Muscle of leg (tissue), 11 donors: ENCODE measurements around the gene SUCLG2. TPM values are rescaled to one million over a fixed set of nuclear protein-coding genes. Genes with fewer than 3 reads are reported as not detected.

Source experiments
- DNase-seq: peaks from one replicate; pipeline ENCODE4 v3.0.0; 2013
- H3K27ac ChIP-seq: one replicate; pipeline ENCODE4 v1.5.1; 2013; ENCODE audit warnings: mild to moderate bottlenecking, low read length, control low read depth
- H3K27me3 ChIP-seq: one replicate; pipeline ENCODE4 v1.6.1; 2013; ENCODE audit warnings: low read length; ENCODE audit not compliant: control insufficient read depth, insufficient read depth
- H3K36me3 ChIP-seq: one replicate; pipeline ENCODE4 v1.6.1; 2013; ENCODE audit warnings: low read length; ENCODE audit not compliant: control insufficient read depth, insufficient read depth
- H3K4me1 ChIP-seq: one replicate; pipeline ENCODE4 v1.6.1; 2013; ENCODE audit warnings: low read length; ENCODE audit not compliant: control insufficient read depth, insufficient read depth
- H3K4me3 ChIP-seq: one replicate; pipeline ENCODE4 v1.5.1; 2013; ENCODE audit warnings: low read length, control low read depth
- H3K9me3 ChIP-seq: replicated peaks from 2 replicates; pipeline ENCODE4 v1.6.1; 2013; ENCODE audit warnings: low read depth, low read length; ENCODE audit not compliant: control insufficient read depth
- WGBS: methylation state at CpG from one replicate; pipeline ENCODE4 v1.1.5; 2013; ENCODE audit warnings: missing lambda C conversion rate; ENCODE audit not compliant: insufficient coverage; 5-methylcytosine and 5-hydroxymethylcytosine counted together
- polyA plus RNA-seq, 8 donors: library from polyadenylated mRNA; unstranded; fragments of 120-200 nt; gene quantifications; one replicate each; pipeline versions ENCODE4 v1.2.1 to v1.2.3, GENCODE V29; 2013; ENCODE audit warnings: inconsistent platforms in 1 of 8, low replicate concordance in 1 of 8; ENCODE audit not compliant: insufficient read length in 8 of 8, insufficient read depth in 1 of 8
- total RNA-seq: library from RNA; stranded (reverse); fragments of 120-200 nt; gene quantifications from one replicate; pipeline ENCODE4 v1.2.4, GENCODE V29; 2013

Gene SUCLG2
- total and polyA plus RNA-seq, 9 donors = 23.1 to 38.9 (median 32.3) TPM

DNA sequence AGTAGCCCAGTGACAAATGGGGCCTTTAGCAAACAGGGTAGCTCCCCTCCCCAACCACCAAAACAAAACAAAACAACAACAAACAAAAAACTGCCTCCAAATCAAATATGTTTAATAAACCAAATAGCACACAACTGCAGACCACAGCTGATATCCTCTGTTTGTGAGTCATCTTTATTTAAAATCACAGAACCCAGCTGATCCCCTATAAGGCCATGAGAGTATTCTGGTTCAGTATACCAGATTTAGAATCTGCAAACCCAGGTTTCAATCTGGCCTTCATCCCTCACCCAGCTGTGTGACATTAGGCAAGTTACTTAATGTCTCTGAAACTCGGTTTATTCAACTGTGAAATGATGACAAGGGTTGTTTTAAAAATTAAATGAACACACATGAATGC lies 124.5 kb downstream of the SUCLG2 start:
- Histone ChIP-seq H3K27ac (no peak overlapping the region), H3K36me3 (peaks cover 4% of the 10 kb centered on the region), H3K4me1 (no peaks in the 10 kb centered on the region), H3K9me3 (no peaks in the 10 kb centered on the region), H3K27me3 (no peaks in the 10 kb centered on the region), H3K4me3 (no peak overlapping the region)
- no CpG with 5 or more reads among the region's 1 CpG for WGBS
- DNase-seq = no peak

DNA sequence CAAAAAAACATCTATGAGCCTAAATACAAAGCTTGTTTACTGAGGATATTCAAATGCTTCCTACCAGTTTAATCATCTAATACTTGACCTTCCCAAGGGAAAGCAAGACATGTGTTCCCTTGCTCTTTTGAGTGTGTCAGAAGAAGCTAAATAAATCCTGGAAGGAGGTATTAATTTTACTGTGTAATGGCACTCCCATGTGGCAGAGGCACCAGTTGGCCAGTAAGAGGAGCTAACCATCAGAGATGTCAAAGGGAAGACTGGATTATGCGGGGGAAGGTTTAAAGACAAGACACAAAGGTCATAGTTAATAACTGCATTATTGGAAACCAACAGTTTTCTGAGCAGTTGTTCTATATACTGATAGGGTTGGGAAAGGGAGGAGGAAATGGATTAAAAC lies 125.1 kb downstream of the SUCLG2 start:
- H3K27me3 ChIP-seq = no peaks in the 10 kb centered on the region
- no peak for DNase-seq
- no peaks in the 10 kb centered on the region for H3K9me3 ChIP-seq
- H3K4me3 ChIP-seq = no peak overlapping the region
- no peaks in the 10 kb centered on the region for H3K4me1 ChIP-seq
- H3K27ac ChIP-seq = no peak overlapping the region
- no CpG with 5 or more reads among the region's 1 CpG for WGBS
- H3K36me3 ChIP-seq = peaks cover 4% of the 10 kb centered on the region

DNA sequence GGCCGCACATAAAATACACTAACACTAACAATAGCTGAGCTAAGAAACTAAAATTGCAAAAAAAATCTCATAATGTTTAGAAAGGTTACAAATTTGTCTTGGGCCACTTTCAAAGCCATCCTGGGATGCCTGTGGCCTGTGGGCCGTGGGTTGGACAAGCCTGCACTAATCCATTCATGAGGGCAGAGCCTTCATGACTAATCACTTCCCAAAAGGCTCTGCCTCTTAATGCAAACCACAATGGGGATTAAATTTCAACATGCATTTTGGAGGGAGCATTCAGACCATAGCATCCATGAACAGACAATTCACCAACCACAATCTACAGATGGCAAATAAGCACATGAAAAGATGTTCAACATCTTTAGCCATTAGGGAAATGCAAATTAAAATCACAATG lies 128.2 kb downstream of the SUCLG2 start:
- no peaks in the 10 kb centered on the region for H3K27me3 ChIP-seq
- peaks cover 4% of the 10 kb centered on the region for H3K36me3 ChIP-seq
- WGBS = no CpG with 5 or more reads among the region's 2 CpGs
- no peak overlapping the region for H3K4me3 ChIP-seq
- H3K9me3 ChIP-seq = no peaks in the 10 kb centered on the region
- H3K4me1 ChIP-seq = no peaks in the 10 kb centered on the region
- no peak for DNase-seq
- H3K27ac ChIP-seq = no peak overlapping the region

DNA sequence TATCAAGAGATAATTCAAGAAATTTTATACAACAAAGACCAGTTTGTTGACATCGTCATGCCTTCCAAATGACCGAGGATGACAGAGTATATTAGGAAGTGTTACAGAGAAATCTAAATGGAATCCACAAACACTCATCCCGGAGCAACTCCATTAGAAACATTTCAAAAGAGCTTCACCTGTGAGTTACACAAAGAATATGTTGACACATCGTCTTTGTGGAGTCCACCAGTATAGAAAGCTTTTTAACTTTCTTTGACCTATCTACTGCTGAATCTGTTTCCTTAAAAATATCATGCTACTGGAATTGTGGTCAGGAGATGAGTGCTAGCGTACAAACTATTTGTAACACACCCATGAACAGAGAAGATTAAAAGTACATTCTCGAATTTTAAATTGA lies 130.4 kb downstream of the SUCLG2 start:
- no CpG with 5 or more reads among the region's 6 CpGs for WGBS

DNA sequence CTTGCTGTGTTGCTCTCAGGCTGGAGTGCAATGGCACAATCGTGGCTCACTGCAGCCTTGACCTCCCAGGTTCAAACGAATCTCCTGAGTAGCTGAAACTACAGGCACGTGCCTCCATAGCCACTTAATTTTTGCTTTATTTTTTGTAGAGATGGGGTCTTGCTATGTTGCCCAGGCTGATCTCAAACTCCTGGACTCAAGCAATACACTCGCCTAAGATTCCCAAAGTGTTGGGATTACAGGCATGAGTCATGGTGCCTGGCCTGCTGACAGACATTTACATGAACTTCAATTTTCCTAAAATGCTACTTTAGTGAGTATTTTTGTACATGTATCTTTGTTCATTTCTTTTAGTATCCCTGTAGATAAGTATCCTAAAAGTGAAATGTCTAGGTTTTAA lies 132.3 kb downstream of the SUCLG2 start:
- no peaks in the 10 kb centered on the region for H3K4me1 ChIP-seq
- no peak overlapping the region for H3K4me3 ChIP-seq
- H3K36me3 ChIP-seq = peaks cover 3% of the 10 kb centered on the region
- H3K27me3 ChIP-seq = no peaks in the 10 kb centered on the region
- no peak for DNase-seq
- WGBS = 80% methylated on average over 1 of the region's 4 CpGs
- H3K27ac ChIP-seq = no peak overlapping the region
- no peaks in the 10 kb centered on the region for H3K9me3 ChIP-seq

More for the DNA sequence above, 130.4 kb downstream of the SUCLG2 start:
- no peak overlapping the region for H3K4me3 ChIP-seq
- no peaks in the 10 kb centered on the region for H3K4me1 ChIP-seq
- no peak for DNase-seq
- peaks cover 4% of the 10 kb centered on the region for H3K36me3 ChIP-seq
- no peaks in the 10 kb centered on the region for H3K27me3 ChIP-seq
- no peak overlapping the region for H3K27ac ChIP-seq
- H3K9me3 ChIP-seq = no peaks in the 10 kb centered on the region

DNA sequence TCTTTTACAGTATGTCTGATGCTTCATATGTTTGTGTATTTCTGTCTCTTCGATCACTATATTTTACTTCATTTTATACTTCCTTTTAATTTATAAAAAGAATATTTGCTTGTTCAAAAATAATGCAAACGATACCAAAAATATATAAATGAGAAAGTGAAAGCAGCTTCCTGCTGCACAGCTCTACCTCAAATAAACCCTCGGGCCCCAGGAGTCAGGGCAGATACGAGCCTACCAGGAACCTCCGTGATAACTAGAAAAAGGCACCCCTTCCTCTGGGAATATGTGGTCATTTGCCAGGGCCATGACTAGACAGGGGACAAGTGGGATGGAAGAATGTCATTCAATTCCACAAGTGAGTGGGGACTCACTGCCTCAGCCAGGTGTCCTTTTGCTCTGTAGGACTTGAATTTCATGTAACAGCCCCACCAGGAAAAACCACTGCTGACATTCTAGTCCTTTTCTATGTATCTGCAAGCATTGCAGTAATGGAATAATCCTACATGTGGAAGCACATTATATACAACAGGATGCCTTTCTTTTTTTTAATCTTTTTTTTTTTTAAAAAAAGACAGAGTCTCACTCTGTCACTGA lies 133.3 kb downstream of the SUCLG2 start:
- peaks cover 4% of the 10 kb centered on the region for H3K36me3 ChIP-seq
- WGBS = no CpG with 5 or more reads among the region's 5 CpGs

DNA sequence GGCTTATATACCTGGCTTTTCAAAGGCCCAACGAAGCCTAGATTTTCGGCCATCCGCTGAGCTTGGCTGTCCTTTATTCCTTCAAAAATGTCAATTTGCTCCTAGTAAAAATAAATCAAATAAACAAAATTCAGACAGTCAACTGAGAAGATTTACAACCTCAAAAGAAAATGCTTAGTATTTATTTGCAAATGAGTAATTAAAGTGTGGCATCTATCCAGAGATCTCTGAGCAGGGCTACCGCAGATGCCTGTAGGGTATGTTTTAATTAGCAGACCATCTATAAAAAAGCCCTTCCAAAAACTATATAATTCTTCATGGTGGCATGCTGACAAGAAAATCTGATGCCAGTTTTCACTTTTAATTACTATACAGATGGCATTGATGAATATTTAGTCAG lies 136.2 kb downstream of the SUCLG2 start:
- peaks cover 8% of the 10 kb centered on the region for H3K36me3 ChIP-seq
- DNase-seq = no peak
- WGBS = 83% methylated on average over 2 of the region's 4 CpGs
- no peak overlapping the region for H3K27ac ChIP-seq
- H3K9me3 ChIP-seq = no peaks in the 10 kb centered on the region
- H3K4me1 ChIP-seq = no peaks in the 10 kb centered on the region
- no peaks in the 10 kb centered on the region for H3K27me3 ChIP-seq
- no peak overlapping the region for H3K4me3 ChIP-seq

More for the DNA sequence above, 133.3 kb downstream of the SUCLG2 start:
- Histone ChIP-seq H3K4me3 (no peak overlapping the region), H3K27me3 (no peaks in the 10 kb centered on the region), H3K27ac (no peak overlapping the region), H3K4me1 (no peaks in the 10 kb centered on the region), H3K9me3 (no peaks in the 10 kb centered on the region)
- no peak for DNase-seq

DNA sequence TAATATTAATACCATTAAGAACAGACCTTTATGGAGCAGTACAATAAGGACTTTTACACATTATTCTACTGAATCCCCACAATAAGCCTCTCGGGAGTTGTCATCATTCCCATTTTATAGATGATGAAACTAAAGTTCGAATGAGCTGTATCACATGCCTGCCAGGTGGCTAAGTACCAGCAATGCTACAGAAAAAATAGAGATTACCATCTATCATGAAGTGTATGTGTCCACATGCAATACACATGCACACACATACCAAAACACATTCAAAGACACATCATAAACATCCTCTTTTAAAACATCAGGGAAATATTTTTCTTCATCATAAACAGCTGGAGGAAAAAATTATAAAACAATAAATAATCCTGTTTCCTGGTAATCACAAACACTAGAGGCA lies 136.6 kb downstream of the SUCLG2 start:
- WGBS = no CpG with 5 or more reads among the region's 2 CpGs
- Histone ChIP-seq H3K27ac (no peak overlapping the region), H3K9me3 (no peaks in the 10 kb centered on the region), H3K4me1 (no peaks in the 10 kb centered on the region), H3K4me3 (no peak overlapping the region), H3K36me3 (peaks cover 8% of the 10 kb centered on the region), H3K27me3 (no peaks in the 10 kb centered on the region)
- DNase-seq = no peak

DNA sequence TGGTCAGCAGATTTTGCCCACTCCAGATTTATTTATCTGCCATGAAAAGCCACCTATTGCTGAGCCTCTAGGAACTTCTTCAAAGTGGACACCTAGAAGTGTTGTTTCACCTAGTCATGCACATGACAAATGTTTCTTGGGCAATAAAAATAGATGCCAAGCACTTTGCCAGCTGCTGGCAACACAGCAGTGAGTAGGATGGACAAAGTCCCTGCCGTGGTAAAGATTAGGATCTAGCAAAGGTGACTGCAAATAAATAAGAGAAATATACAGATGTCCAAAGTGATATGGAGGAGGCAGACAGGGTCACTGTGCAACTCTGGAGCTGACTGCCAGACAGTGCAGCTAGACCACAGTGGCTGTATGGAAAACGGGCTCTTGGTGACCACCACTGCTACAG lies 137.9 kb downstream of the SUCLG2 start:
- no peak overlapping the region for H3K4me3 ChIP-seq
- 82% methylated on average over 2 of the region's 2 CpGs for WGBS
- H3K4me1 ChIP-seq = no peaks in the 10 kb centered on the region
- H3K36me3 ChIP-seq = peaks cover 8% of the 10 kb centered on the region
- no peaks in the 10 kb centered on the region for H3K27me3 ChIP-seq
- no peak for DNase-seq
- no peaks in the 10 kb centered on the region for H3K9me3 ChIP-seq
- no peak overlapping the region for H3K27ac ChIP-seq

DNA sequence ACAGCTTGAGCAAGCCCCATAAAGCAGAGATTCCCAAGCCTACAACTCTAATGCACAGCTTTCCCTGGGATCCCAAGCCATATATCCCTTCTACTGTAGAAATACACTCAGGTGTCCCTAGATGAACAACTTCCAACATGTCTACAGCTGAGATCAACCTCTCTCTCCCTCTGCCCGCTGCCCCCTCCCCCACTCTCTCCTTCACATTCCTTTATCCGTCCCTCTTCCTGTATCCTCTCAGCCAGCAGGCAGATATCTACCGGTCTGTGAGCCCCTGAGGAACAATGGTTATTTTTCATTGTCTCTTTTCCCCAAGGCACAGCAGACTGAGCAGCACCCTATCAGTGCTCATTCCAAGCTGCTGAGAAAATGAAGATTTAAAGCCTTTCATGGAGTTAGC lies 138.6 kb downstream of the SUCLG2 start:
- WGBS = 67% methylated on average over 1 of the region's 3 CpGs
- Histone ChIP-seq H3K4me1 (no peaks in the 10 kb centered on the region), H3K9me3 (no peaks in the 10 kb centered on the region), H3K4me3 (no peak overlapping the region), H3K27ac (no peak overlapping the region), H3K27me3 (no peaks in the 10 kb centered on the region), H3K36me3 (peaks cover 8% of the 10 kb centered on the region)
- no peak for DNase-seq

DNA sequence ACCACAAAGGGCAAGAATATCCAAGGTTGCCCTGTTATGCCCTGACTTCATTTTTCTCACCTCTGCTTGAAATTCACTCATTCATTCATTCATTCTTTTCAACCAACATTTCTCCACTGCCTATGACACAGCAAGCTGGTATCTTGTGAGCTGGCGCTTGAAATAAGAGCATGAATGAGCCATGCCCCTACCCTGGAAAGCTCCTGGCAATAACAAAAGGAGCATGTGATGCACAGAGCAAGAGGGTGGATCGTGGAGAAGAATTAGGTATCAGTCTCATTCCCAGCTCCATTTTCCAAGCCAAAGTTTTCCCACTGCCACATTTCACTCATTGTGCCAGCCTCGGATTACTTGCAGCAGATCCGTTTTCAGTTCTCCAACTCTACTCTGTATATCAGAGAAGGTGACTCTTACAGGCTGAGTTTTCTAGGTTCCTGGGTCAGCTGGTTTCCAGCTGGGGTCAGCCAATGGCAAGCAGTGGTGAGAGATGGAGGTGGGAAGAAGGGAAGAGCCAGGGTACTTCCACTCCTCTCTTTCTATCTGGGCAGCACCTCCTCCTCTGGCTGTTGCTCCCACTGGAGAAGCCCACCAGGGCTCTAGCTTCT lies 144.8 kb downstream of the SUCLG2 start:
- 100% methylated on average over 1 of the region's 4 CpGs for WGBS
- H3K9me3 ChIP-seq = no peaks in the 10 kb centered on the region
- H3K4me1 ChIP-seq = no peaks in the 10 kb centered on the region
- H3K27me3 ChIP-seq = no peaks in the 10 kb centered on the region
- H3K27ac ChIP-seq = no peak overlapping the region
- H3K4me3 ChIP-seq = no peak overlapping the region
- DNase-seq = no peak
- H3K36me3 ChIP-seq = peaks cover 8% of the 10 kb centered on the region
